ENCODE measurements around the gene TPM4. TPM values are rescaled to one million over a fixed set of nuclear protein-coding genes. Genes with fewer than 3 reads are reported as not detected.

The TPM4 gene
- total RNA-seq, 1 donor from 2014 or later: 275 TPM

DNA sequence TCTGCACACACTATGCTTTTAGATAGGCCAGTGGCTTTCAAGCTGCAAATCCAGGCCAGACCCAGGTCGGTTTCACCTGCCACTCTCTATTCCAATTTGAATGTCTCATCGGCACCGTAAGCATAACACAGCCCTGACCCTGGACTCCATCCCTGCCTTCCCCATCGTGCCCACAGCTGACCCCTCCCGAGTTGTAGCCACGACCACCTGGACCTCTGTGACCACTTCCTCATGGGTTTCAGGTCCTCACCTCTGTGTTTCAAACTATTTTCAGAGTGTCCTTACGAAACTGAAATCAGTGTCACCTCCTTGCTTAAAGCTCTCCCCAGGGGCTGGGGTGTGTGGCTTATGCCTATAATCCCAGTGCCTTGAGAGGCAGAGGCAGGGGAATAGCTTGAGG is 58.2 kb downstream of the TPM4 start:
- Mint-ChIP-seq H3K4me3 (ENCODE audit: low read depth) (no peak overlapping the region), H3K36me3 (ENCODE audit: insufficient read depth) (peaks cover 37% of the 10 kb centered on the region), H3K9me3 (ENCODE audit: low read depth) (peaks cover 9% of the 10 kb centered on the region), H3K4me1 (ENCODE audit: low read depth) (no peaks in the 10 kb centered on the region), H3K27ac (no peak overlapping the region), H3K27me3 (no peaks in the 10 kb centered on the region)
- TF ChIP-seq, protein P1, sequence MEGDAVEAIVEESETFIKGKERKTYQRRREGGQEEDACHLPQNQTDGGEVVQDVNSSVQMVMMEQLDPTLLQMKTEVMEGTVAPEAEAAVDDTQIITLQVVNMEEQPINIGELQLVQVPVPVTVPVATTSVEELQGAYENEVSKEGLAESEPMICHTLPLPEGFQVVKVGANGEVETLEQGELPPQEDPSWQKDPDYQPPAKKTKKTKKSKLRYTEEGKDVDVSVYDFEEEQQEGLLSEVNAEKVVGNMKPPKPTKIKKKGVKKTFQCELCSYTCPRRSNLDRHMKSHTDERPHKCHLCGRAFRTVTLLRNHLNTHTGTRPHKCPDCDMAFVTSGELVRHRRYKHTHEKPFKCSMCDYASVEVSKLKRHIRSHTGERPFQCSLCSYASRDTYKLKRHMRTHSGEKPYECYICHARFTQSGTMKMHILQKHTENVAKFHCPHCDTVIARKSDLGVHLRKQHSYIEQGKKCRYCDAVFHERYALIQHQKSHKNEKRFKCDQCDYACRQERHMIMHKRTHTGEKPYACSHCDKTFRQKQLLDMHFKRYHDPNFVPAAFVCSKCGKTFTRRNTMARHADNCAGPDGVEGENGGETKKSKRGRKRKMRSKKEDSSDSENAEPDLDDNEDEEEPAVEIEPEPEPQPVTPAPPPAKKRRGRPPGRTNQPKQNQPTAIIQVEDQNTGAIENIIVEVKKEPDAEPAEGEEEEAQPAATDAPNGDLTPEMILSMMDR (IDR thresholded peaks at IDR 0.05; ENCODE audit: unreplicated experiment): no peak
- no peak for DNase-seq (ENCODE audit: low spot score, unreplicated experiment)

DNA sequence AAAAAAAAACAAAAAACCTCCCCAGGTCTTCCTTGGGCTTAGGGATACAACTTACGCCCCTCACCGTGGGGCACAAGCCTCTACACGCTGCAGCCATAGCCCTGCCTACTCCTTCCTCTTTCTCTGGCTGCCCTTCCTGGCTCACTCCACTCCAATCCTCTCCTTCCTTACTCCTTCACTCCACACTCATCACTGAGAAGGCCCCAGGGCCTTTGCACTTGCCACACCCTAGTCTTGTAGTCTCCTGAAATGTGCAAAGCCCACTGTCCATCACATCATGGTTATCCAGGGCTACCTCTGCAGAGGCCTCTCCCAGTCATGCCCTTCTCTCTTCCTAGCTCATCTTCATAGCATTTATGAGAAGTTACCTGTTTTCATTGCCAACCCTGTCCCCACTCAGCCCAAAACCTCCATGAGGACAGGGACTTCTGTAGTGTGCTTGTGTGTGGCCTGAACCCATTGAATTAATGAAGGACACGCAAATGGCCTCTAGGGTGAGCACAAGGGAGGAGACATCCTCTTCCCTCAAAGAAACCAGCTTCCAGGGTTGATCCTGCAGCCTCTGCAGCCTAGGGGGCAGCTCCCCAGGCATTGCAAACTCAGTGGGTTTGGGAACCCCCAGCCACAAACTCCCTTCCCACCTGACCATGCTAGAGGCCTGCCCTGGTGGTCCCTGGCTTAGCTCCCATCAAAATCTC is 59.3 kb downstream of the TPM4 start:
- H3K4me1 Mint-ChIP-seq (ENCODE audit: low read depth): no peaks in the 10 kb centered on the region
- peaks cover 31% of the 10 kb centered on the region for H3K36me3 Mint-ChIP-seq (ENCODE audit: insufficient read depth)
- H3K9me3 Mint-ChIP-seq (ENCODE audit: low read depth): peaks cover 9% of the 10 kb centered on the region
- no peak for DNase-seq (ENCODE audit: low spot score, unreplicated experiment)
- TF ChIP-seq, protein P1 (IDR thresholded peaks at IDR 0.05; ENCODE audit: unreplicated experiment): no peak
- H3K27ac Mint-ChIP-seq: no peak overlapping the region
- no peaks in the 10 kb centered on the region for H3K27me3 Mint-ChIP-seq
- H3K4me3 Mint-ChIP-seq (ENCODE audit: low read depth): no peak overlapping the region

DNA sequence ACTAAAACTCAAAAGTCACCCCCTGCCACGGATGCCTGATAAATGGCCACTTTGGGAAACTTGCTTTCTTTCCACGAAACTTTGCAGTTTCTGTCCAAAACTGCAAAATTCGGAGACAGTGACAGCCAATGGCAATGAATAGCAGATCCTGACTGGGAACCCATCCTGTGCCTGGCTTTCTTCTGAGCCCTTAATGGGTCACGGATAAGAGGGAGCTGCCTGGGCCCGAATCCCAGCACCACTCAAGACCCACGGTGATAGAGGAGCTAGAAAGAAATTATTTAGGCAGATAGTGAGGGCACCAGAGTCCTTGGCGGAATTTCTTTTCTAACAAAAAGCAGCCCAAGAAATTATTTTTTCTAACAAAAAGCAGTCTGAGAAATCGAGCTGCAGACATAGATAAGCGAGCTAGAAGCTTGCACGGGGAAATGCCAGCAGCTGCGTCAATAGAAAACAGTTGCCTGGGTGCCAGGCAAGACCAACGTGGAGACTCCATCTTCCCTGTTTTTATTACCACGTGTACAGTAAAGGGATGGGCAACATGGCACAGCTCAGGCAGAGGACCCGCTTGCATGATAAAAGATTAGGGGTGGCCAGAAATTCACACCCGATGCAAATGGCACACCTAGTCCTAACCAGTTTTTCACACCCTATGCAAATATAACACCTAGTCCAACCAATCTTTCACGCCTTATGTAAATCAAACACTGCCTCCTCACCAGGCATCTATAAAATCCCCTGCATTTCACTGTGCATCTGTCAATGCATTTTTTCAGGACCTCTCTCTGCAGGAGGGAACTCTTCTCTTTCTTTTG is 60.1 kb downstream of the TPM4 start:
- TF ChIP-seq, protein P1 (IDR thresholded peaks at IDR 0.05; ENCODE audit: unreplicated experiment): no peak
- no peaks in the 10 kb centered on the region for H3K27me3 Mint-ChIP-seq
- no peak overlapping the region for H3K27ac Mint-ChIP-seq
- H3K9me3 Mint-ChIP-seq (ENCODE audit: low read depth): peaks cover 5% of the 10 kb centered on the region
- H3K4me3 Mint-ChIP-seq (ENCODE audit: low read depth): no peak overlapping the region
- no peaks in the 10 kb centered on the region for H3K4me1 Mint-ChIP-seq (ENCODE audit: low read depth)
- H3K36me3 Mint-ChIP-seq (ENCODE audit: insufficient read depth): peaks cover 26% of the 10 kb centered on the region
- DNase-seq (ENCODE audit: low spot score, unreplicated experiment): no peak

DNA sequence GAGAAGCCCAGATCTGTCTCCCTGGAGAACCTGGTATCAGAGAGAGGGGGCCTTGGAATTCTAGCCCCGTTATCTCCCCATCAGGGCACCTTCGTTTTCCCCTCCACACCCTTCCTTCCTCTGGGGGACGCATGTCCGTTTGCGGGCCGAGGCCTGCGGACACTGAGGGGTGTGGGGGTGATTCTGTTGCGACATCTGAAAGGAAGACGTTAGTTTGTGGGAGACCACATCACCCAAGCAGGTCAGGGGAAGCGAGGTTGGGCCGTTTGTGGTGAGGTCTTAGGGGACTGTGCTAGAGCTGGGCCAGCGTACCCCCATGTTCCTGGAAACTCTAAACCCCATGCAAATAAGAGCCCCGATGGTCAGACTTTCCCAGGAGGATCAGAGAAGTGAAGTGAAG is 63.5 kb downstream of the TPM4 start:
- Mint-ChIP-seq H3K9me3 (ENCODE audit: low read depth) (no peaks in the 10 kb centered on the region), H3K27ac (no peak overlapping the region), H3K4me1 (ENCODE audit: low read depth) (peaks cover 2% of the 10 kb centered on the region), H3K4me3 (ENCODE audit: low read depth) (no peak overlapping the region), H3K36me3 (ENCODE audit: insufficient read depth) (peaks cover 3% of the 10 kb centered on the region), H3K27me3 (no peaks in the 10 kb centered on the region)
- TF ChIP-seq, protein P1 (IDR thresholded peaks at IDR 0.05; ENCODE audit: unreplicated experiment): no peak
- no peak for DNase-seq (ENCODE audit: low spot score, unreplicated experiment)

DNA sequence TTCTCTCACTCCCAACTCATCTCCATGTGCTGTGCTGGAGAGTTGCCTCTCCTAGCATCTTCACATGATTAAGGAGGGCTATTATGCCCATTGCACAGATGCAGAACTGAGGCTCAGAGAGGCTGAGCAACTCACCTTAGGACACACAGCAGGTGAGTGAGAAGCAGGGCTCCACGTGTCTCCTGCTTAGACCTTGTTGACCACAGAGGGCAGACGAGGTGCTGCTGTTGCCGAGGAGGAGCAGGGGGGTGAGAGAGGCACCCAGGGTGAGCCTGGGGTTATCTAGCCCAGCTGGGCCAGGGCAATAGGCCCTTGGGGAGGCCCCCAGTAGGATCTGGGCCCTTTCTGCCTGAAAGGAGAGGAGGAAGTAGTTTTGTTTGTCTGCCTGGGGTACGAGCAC is 64.7 kb downstream of the TPM4 start:
- no peaks in the 10 kb centered on the region for H3K36me3 Mint-ChIP-seq (ENCODE audit: insufficient read depth)
- TF ChIP-seq, protein P1 (IDR thresholded peaks at IDR 0.05; ENCODE audit: unreplicated experiment): no peak
- H3K9me3 Mint-ChIP-seq (ENCODE audit: low read depth): no peaks in the 10 kb centered on the region
- no peak for DNase-seq (ENCODE audit: low spot score, unreplicated experiment)
- H3K4me1 Mint-ChIP-seq (ENCODE audit: low read depth): peaks cover 6% of the 10 kb centered on the region
- no peak overlapping the region for H3K27ac Mint-ChIP-seq
- no peak overlapping the region for H3K4me3 Mint-ChIP-seq (ENCODE audit: low read depth)
- H3K27me3 Mint-ChIP-seq: no peaks in the 10 kb centered on the region
